Sigmoid colon (tissue), 7 donors: ENCODE measurements around the gene LRRC56. TPM values are rescaled to one million over a fixed set of nuclear protein-coding genes. Genes with fewer than 3 reads are reported as not detected.

Experiments
- DNase-seq: peaks from one replicate; pipeline ENCODE4 v3.0.0-alpha.2; 2019
- H3K27ac ChIP-seq, 4 donors: fragments of 200-600 bp; sonication (generic); one replicate each; pipeline ENCODE4 v1.5.1; 2016 to 2019; ENCODE audit warnings: mild to moderate bottlenecking in 1 of 4
- H3K27me3 ChIP-seq, 3 donors: fragments of 200-600 bp; sonication (generic); one replicate each; pipeline ENCODE4 v1.5.1; 2019; ENCODE audit warnings: mild to moderate bottlenecking in 1 of 3
- H3K36me3 ChIP-seq, 4 donors: fragments of 200-600 bp; sonication (generic); one replicate each; pipeline ENCODE4 v1.5.1; 2016 to 2019
- H3K4me1 ChIP-seq, 4 donors: fragments of 200-600 bp; sonication (generic); one replicate each; pipeline ENCODE4 v1.5.1; 2017 to 2019
- H3K4me3 ChIP-seq, 4 donors: fragments of 200-600 bp; sonication (generic); one replicate each; pipeline ENCODE4 v1.5.1; 2017 to 2019; ENCODE audit warnings: mild to moderate bottlenecking in 2 of 4, moderate library complexity in 1 of 4
- H3K9me3 ChIP-seq, 4 donors: fragments of 200-600 bp in 3 of 4; sonication (generic) in 3 of 4; one replicate each; pipeline versions ENCODE4 v1.5.1 to v1.6.1; 2013 to 2019
- EP300 ChIP-seq, 4 donors: sonication (generic); formaldehyde crosslinking; IDR thresholded peaks; one replicate each; pipeline ENCODE4 v1.6.1; 2017; ENCODE audit warnings: antibody characterized with exemption in 4 of 4
- POLR2A ChIP-seq, 2 donors: fragments of 450-650 bp; IDR thresholded peaks; one replicate each; pipeline ENCODE4 v1.6.1; 2016; ENCODE audit warnings: antibody characterized with exemption in 2 of 2, mild to moderate bottlenecking in 2 of 2, moderate library complexity in 2 of 2
- POLR2AphosphoS5 ChIP-seq, 4 donors: sonication (generic); formaldehyde crosslinking; IDR thresholded peaks; one replicate each; pipeline ENCODE4 v1.6.1; 2017; ENCODE audit warnings: antibody characterized with exemption in 4 of 4
- WGBS, 2 donors: extraction: QIAGEN DNeasy Blood & Tissue Kit; methylation state at CpG; one replicate each; pipeline ENCODE4 v1.1.7; 2013; 5-methylcytosine and 5-hydroxymethylcytosine counted together
- intact Hi-C: fragments of 100-400 bp; cut with DNase I; formaldehyde crosslinking; loops from one replicate; pipeline ENCODE4 v1.15.1; 2023
- polyA plus RNA-seq, 3 donors: library from polyadenylated mRNA; stranded (reverse); fragments of 200-250 nt; gene quantifications; one replicate each; pipeline ENCODE4 v1.2.3, GENCODE V29; 2013
- total RNA-seq, 4 donors: library from RNA; depleted of rRNA; stranded (reverse); fragments of >200 nt; gene quantifications; one replicate each; pipeline ENCODE4 v1.1.0, GENCODE V29; 2016
- TF ChIP-seq, protein P1 (sequence below), 4 experiments: fragments of 450-650 bp in 3 of 4; fragments of 200-600 bp in 1 of 4; IDR thresholded peaks; one replicate each; pipeline ENCODE4 v1.5.1; 2016 to 2019; ENCODE audit warnings: antibody characterized with exemption in 4 of 4, mild to moderate bottlenecking in 3 of 4, moderate library complexity in 2 of 4
- donor health status: healthy with polysubstance abuse.
- donor health status: Bipolar disorder and iron deficiency.
- donor health status: healthy.

Gene LRRC56
- total and polyA plus RNA-seq, 7 donors: 0.14 to 5.9 (median 4.1) TPM; not detected in 3

DNA sequence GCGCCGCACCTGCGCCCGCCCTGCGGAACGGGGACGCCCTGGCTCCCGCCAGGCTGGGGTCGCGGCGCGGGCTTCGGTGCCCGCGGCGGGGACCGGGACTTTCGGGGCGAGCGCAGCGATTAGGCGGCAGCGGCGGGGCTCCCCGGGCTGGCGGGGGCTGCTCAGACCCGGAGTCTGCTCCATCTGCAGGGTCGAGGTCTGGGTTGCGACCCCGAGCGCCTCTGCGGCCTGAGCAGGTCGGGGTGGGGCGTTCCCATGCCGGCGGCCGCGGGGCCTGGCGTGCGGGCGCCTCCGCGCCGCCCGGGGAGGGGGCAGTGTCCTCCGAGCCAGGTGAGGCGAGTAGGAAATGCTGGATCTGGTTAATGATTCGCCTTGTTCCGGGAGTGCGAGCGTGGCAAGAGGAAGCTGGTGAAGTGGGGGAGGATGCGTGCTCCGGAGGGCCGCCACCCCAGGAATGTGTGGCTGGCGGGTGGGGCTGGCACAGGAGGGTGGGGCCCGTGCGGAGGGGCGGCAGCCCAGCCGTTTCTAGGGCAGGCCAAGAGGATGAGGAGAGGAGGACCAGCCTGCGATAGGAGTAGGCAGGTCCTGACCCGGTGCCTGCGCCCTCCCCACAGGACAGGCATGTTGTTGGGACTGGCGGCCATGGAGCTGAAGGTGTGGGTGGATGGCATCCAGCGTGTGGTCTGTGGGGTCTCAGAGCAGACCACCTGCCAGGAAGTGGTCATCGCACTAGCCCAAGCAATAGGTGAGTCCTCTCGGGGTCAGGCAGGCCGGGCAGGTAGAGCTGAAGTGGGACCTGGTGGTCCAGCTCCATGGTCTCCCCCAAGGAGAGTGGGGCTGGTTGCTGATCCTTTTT is 24.0 kb downstream of the LRRC56 start:
- Histone ChIP-seq H3K9me3 (no peaks in the 10 kb centered on the region), H3K36me3 (no peaks in the 10 kb centered on the region), H3K27me3 (peaks cover 17 to 32% (median 29%) of the 10 kb centered on the region in 3 donors), H3K4me1 (peaks cover 0 to 16% (median 15%) of the 10 kb centered on the region in 4 donors), H3K4me3 (peak overlapping the region; percentile 21 to 74 (median 68)), H3K27ac (peak overlapping the region in 3 of 4 donors; percentile 1 to 59 (median 34))
- intact Hi-C loops: no loop called here
- no peak for DNase-seq
- 3 to 7% methylated on average over 67 of the region's 67 CpGs for WGBS, 2 donors
- TF ChIP-seq, protein P1, sequence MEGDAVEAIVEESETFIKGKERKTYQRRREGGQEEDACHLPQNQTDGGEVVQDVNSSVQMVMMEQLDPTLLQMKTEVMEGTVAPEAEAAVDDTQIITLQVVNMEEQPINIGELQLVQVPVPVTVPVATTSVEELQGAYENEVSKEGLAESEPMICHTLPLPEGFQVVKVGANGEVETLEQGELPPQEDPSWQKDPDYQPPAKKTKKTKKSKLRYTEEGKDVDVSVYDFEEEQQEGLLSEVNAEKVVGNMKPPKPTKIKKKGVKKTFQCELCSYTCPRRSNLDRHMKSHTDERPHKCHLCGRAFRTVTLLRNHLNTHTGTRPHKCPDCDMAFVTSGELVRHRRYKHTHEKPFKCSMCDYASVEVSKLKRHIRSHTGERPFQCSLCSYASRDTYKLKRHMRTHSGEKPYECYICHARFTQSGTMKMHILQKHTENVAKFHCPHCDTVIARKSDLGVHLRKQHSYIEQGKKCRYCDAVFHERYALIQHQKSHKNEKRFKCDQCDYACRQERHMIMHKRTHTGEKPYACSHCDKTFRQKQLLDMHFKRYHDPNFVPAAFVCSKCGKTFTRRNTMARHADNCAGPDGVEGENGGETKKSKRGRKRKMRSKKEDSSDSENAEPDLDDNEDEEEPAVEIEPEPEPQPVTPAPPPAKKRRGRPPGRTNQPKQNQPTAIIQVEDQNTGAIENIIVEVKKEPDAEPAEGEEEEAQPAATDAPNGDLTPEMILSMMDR (IDR thresholded peaks at IDR 0.05): no peak
- TF ChIP-seq EP300 (IDR thresholded peaks at IDR 0.05): no peak
- no peak for TF ChIP-seq POLR2AphosphoS5 (IDR thresholded peaks at IDR 0.05)
- TF ChIP-seq POLR2A (IDR thresholded peaks at IDR 0.05): no peak

DNA sequence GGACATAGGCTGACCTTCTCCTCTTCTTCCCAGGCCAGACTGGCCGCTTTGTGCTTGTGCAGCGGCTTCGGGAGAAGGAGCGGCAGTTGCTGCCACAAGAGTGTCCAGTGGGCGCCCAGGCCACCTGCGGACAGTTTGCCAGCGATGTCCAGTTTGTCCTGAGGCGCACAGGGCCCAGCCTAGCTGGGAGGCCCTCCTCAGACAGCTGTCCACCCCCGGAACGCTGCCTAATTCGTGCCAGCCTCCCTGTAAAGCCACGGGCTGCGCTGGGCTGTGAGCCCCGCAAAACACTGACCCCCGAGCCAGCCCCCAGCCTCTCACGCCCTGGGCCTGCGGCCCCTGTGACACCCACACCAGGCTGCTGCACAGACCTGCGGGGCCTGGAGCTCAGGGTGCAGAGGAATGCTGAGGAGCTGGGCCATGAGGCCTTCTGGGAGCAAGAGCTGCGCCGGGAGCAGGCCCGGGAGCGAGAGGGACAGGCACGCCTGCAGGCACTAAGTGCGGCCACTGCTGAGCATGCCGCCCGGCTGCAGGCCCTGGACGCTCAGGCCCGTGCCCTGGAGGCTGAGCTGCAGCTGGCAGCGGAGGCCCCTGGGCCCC is 24.8 kb downstream of the LRRC56 start:
- no peak overlapping the region for H3K27ac ChIP-seq
- peaks cover 14 to 24% (median 22%) of the 10 kb centered on the region in 3 donors for H3K27me3 ChIP-seq
- no peaks in the 10 kb centered on the region for H3K9me3 ChIP-seq
- intact Hi-C loops: no loop called here
- DNase-seq: no peak
- TF ChIP-seq POLR2A (IDR thresholded peaks at IDR 0.05): no peak
- TF ChIP-seq, protein P1 (IDR thresholded peaks at IDR 0.05): no peak
- TF ChIP-seq POLR2AphosphoS5 (IDR thresholded peaks at IDR 0.05): no peak
- no peak for TF ChIP-seq EP300 (IDR thresholded peaks at IDR 0.05)
- 89 to 94% methylated on average over 29 of the region's 29 CpGs for WGBS, 2 donors
- no peak overlapping the region for H3K4me3 ChIP-seq
- H3K4me1 ChIP-seq: peaks cover 0 to 16% (median 15%) of the 10 kb centered on the region in 4 donors
- H3K36me3 ChIP-seq: no peaks in the 10 kb centered on the region

DNA sequence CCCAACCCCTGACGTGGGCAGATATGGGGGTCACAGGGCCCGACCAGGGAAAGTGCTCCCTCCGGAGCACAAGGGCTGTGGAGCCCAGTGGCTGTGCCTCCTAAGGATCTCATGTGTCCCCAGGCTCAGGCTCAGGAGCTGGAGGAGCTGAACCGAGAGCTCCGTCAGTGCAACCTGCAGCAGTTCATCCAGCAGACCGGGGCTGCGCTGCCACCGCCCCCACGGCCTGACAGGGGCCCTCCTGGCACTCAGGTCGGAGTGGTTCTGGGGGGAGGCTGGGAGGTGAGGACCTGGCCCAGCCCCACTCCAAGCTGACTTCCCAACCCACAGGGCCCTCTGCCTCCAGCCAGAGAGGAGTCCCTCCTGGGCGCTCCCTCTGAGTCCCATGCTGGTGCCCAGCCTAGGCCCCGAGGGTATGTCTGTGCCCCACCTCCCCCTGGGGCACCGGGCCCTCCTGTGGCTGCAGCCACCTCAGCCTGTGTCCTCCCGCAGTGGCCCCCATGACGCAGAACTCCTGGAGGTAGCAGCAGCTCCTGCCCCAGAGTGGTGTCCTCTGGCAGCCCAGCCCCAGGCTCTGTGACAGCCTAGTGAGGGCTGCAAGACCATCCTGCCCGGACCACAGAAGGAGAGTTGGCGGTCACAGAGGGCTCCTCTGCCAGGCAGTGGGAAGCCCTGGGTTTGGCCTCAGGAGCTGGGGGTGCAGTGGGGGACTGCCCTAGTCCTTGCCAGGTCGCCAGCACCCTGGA is 25.9 kb downstream of the LRRC56 start:
- H3K9me3 ChIP-seq: no peaks in the 10 kb centered on the region
- DNase-seq: no peak
- 91 to 94% methylated on average over 18 of the region's 18 CpGs for WGBS, 2 donors
- TF ChIP-seq POLR2A (IDR thresholded peaks at IDR 0.05): no peak
- TF ChIP-seq, protein P1 (IDR thresholded peaks at IDR 0.05): no peak
- no peak for TF ChIP-seq EP300 (IDR thresholded peaks at IDR 0.05)
- no peaks in the 10 kb centered on the region for H3K36me3 ChIP-seq
- peaks cover 10 to 14% (median 12%) of the 10 kb centered on the region in 3 donors for H3K27me3 ChIP-seq
- H3K4me1 ChIP-seq: peaks cover 0 to 25% (median 21%) of the 10 kb centered on the region in 4 donors
- no peak overlapping the region for H3K27ac ChIP-seq
- intact Hi-C loops: no loop called here
- no peak overlapping the region for H3K4me3 ChIP-seq

DNA sequence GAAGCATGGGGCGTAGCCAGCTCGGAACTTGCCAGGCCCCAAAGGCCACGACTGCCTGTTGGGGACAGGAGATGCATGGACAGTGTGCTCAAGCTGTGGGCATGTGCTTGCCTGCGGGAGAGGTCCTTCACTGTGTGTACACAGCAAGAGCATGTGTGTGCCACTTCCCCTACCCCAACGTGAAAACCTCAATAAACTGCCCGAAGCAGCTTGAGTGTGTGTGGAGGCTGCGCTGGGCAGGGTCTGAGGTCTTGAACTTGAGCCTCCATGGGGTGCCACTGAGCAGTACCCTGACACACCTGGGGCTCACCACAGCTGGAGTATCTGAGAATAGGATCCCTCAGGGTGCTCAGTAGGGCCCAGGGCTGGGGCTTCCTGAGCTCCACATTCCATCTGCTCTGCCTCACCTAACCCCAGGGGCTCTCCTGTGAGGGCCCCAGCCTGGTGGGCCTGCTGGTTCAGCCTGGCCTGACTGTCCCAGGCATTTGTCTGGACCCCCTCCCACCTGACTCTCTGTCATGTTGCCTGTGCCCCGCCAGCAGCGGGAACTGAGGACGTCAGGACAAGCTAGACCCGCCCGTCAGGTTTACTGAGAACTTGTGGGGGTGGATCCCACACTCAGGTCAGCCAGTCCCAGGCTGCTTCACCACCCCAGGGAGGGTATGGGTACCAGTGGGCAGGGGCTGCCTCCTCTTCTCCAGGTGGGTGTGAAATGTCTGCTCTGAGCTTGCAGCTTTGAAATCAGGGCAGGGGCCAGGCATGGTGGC is 26.7 kb downstream of the LRRC56 start:
- Histone ChIP-seq H3K36me3 (no peaks in the 10 kb centered on the region), H3K9me3 (no peaks in the 10 kb centered on the region), H3K4me3 (no peak overlapping the region), H3K27ac (no peak overlapping the region), H3K27me3 (peaks cover 4 to 7% (median 6%) of the 10 kb centered on the region in 3 donors), H3K4me1 (peaks cover 0 to 28% (median 23%) of the 10 kb centered on the region in 4 donors)
- 69 to 84% methylated on average over 12 of the region's 12 CpGs for WGBS, 2 donors
- TF ChIP-seq POLR2A (IDR thresholded peaks at IDR 0.05) (no peak), POLR2AphosphoS5 (IDR thresholded peaks at IDR 0.05) (no peak), EP300 (IDR thresholded peaks at IDR 0.05) (no peak)
- TF ChIP-seq, protein P1 (IDR thresholded peaks at IDR 0.05): no peak
- intact Hi-C loops: no loop called here
- DNase-seq: no peak
